ENCODE results near the gene RFXANK.

DNA sequence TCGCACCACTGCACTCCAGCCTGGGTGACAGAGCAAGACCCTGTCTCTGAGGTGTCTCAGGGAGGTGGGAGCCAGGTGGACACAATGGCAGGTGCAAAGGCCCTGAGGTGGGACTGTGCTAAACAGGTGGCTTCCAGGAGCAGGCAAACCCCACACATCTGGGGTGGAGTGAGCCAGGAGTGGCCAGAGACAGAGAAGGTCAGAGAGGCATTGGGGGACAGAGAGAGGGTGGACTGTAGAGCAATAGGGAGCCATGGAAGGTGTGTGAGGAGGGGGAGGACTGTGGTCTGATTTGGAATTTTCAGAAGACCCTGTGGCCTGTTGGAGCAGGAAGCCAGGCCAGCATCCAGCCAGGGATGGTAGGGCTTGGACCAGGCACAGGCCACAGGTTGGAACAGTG, 26.7 kb upstream of the RFXANK start:
- no peak for TF ChIP-seq TAF1 (IDR thresholded peaks at IDR 0.05; ENCODE audit: borderline replicate concordance, insufficient read depth, low read length)
- TF ChIP-seq, protein P1, sequence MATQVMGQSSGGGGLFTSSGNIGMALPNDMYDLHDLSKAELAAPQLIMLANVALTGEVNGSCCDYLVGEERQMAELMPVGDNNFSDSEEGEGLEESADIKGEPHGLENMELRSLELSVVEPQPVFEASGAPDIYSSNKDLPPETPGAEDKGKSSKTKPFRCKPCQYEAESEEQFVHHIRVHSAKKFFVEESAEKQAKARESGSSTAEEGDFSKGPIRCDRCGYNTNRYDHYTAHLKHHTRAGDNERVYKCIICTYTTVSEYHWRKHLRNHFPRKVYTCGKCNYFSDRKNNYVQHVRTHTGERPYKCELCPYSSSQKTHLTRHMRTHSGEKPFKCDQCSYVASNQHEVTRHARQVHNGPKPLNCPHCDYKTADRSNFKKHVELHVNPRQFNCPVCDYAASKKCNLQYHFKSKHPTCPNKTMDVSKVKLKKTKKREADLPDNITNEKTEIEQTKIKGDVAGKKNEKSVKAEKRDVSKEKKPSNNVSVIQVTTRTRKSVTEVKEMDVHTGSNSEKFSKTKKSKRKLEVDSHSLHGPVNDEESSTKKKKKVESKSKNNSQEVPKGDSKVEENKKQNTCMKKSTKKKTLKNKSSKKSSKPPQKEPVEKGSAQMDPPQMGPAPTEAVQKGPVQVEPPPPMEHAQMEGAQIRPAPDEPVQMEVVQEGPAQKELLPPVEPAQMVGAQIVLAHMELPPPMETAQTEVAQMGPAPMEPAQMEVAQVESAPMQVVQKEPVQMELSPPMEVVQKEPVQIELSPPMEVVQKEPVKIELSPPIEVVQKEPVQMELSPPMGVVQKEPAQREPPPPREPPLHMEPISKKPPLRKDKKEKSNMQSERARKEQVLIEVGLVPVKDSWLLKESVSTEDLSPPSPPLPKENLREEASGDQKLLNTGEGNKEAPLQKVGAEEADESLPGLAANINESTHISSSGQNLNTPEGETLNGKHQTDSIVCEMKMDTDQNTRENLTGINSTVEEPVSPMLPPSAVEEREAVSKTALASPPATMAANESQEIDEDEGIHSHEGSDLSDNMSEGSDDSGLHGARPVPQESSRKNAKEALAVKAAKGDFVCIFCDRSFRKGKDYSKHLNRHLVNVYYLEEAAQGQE (IDR thresholded peaks at IDR 0.05; ENCODE audit: insufficient read depth in 1 of 2, low read depth in 2 of 2, low read length in 2 of 2): no peak
